ACC112 (cell line): Measurements from ENCODE around the gene TGM5.
"Not testable (repeated sequence)": the region's sequence is repeated elsewhere in the genome, so short reads cannot be mapped to it uniquely, and the experiment has no call there.

ENCODE experiments used
- H2AFZ ChIP-seq: fragments of 200-600 bp; sonication (generic); one replicate; pipeline ENCODE4 v1.6.0; 2017; ENCODE audit warnings: antibody characterized with exemption, low read length; ENCODE audit not compliant: unreplicated experiment
- H3K27ac ChIP-seq: fragments of 200-600 bp; sonication (generic); 2 replicates; pipeline ENCODE4 v1.5.1; 2014; ENCODE audit warnings: low read depth, mild to moderate bottlenecking, antibody characterized with exemption, low read length, moderate library complexity
- H3K27me3 ChIP-seq: fragments of 200-600 bp; sonication (generic); 2 replicates; pipeline ENCODE4 v1.6.1; 2014; ENCODE audit warnings: mild to moderate bottlenecking, antibody characterized with exemption, low read length, moderate library complexity, mixed read lengths; ENCODE audit not compliant: insufficient read depth
- H3K36me3 ChIP-seq: fragments of 200-600 bp; sonication (generic); 2 replicates; pipeline ENCODE4 v1.6.1; 2016; ENCODE audit warnings: mild to moderate bottlenecking, antibody characterized with exemption, low read length, moderate library complexity, mixed read lengths; ENCODE audit not compliant: insufficient read depth
- H3K4me1 ChIP-seq: fragments of 200-600 bp; sonication (generic); one replicate; pipeline ENCODE4 v1.6.1; 2016; ENCODE audit warnings: low read length, mixed read lengths; ENCODE audit not compliant: insufficient read depth, unreplicated experiment, control insufficient read depth
- H3K4me3 ChIP-seq: fragments of 200-600 bp; sonication (generic); 2 replicates; pipeline ENCODE4 v1.5.1; 2014; ENCODE audit warnings: mild to moderate bottlenecking, low read depth, low read length
- H3K79me2 ChIP-seq: fragments of 200-600 bp; sonication (generic); one replicate; pipeline ENCODE4 v1.6.0; 2016; ENCODE audit warnings: low read length; ENCODE audit not compliant: control insufficient read depth, unreplicated experiment, insufficient read depth

The TGM5 gene

GRCh38 chr15:43229977-43230376 is 36.8 kb downstream of the TGM5 start:
- Histone ChIP-seq H3K79me2 (no peaks in the 10 kb centered on the region), H2AFZ (no peak overlapping the region), H3K36me3 (no peaks in the 10 kb centered on the region), H3K4me1 (no peaks in the 10 kb centered on the region), H3K4me3 (no peak overlapping the region), H3K27me3 (peaks cover 55% of the 10 kb centered on the region), H3K27ac (no peak overlapping the region)

GRCh38 chr15:43226436-43227305 is 40.1 kb downstream of the TGM5 start:
- H3K79me2 ChIP-seq, result no peaks in the 10 kb centered on the region
- H3K4me3 ChIP-seq, result no peak overlapping the region
- no peak overlapping the region for H3K27ac ChIP-seq
- no peaks in the 10 kb centered on the region for H3K36me3 ChIP-seq
- H3K27me3 ChIP-seq, result peaks cover 24% of the 10 kb centered on the region
- H3K4me1 ChIP-seq, result no peaks in the 10 kb centered on the region
- no peak overlapping the region for H2AFZ ChIP-seq

- H3K4me3 ChIP-seq, H3K27ac ChIP-seq, H2AFZ ChIP-seq, H3K79me2 ChIP-seq, H3K4me1 ChIP-seq, H3K36me3 ChIP-seq: not testable (repeated sequence)
- H3K27me3 ChIP-seq, result peaks cover 22% of the 10 kb centered on the region
These were observed 40.8 kb downstream of the TGM5 start for GRCh38 chr15:43225950-43226255.

GRCh38 chr15:43225201-43225949 is 41.4 kb downstream of the TGM5 start:
- no peak overlapping the region for H3K27ac ChIP-seq
- H3K4me3 ChIP-seq, result no peak overlapping the region
- H3K27me3 ChIP-seq, result peaks cover 21% of the 10 kb centered on the region
- no peaks in the 10 kb centered on the region for H3K4me1 ChIP-seq
- H3K79me2 ChIP-seq, result no peaks in the 10 kb centered on the region
- H2AFZ ChIP-seq, result no peak overlapping the region
- H3K36me3 ChIP-seq, result no peaks in the 10 kb centered on the region

- H3K4me1 ChIP-seq, result no peaks in the 10 kb centered on the region
- no peak overlapping the region for H3K4me3 ChIP-seq
- H3K27me3 ChIP-seq, result peaks cover 30% of the 10 kb centered on the region
- no peaks in the 10 kb centered on the region for H3K79me2 ChIP-seq
- H3K36me3 ChIP-seq, result no peaks in the 10 kb centered on the region
- H2AFZ ChIP-seq, result no peak overlapping the region
- H3K27ac ChIP-seq, result no peak overlapping the region
These were observed 45.3 kb downstream of the TGM5 start for GRCh38 chr15:43221422-43221821.

GRCh38 chr15:43220991-43221403 is 45.7 kb downstream of the TGM5 start, which contains the start of gene EPB42:
Gene EPB42 (minus strand): TSS chr15:43221018. CDS start chr15:43220825, 193 bp downstream.
- Histone ChIP-seq H3K36me3 (no peaks in the 10 kb centered on the region), H3K27ac (no peak within 1 kb of the TSS), H3K79me2 (no peaks in the 10 kb centered on the region), H3K4me1 (no peaks in the 10 kb centered on the region), H3K27me3 (peaks cover 30% of the 10 kb centered on the region), H2AFZ (no peak within 1 kb of the TSS), H3K4me3 (no peak within 1 kb of the TSS)

GRCh38 chr15:43219929-43220928 is 46.5 kb downstream of the TGM5 start:
- no peaks in the 10 kb centered on the region for H3K36me3 ChIP-seq
- no peaks in the 10 kb centered on the region for H3K4me1 ChIP-seq
- no peaks in the 10 kb centered on the region for H3K79me2 ChIP-seq
- H3K27ac ChIP-seq, result no peak overlapping the region
- peaks cover 30% of the 10 kb centered on the region for H3K27me3 ChIP-seq
- H2AFZ ChIP-seq, result no peak overlapping the region
- H3K4me3 ChIP-seq, result no peak overlapping the region

- no peak overlapping the region for H3K4me3 ChIP-seq
- no peak overlapping the region for H3K27ac ChIP-seq
- peaks cover 32% of the 10 kb centered on the region for H3K27me3 ChIP-seq
- no peaks in the 10 kb centered on the region for H3K36me3 ChIP-seq
- no peaks in the 10 kb centered on the region for H3K79me2 ChIP-seq
- no peaks in the 10 kb centered on the region for H3K4me1 ChIP-seq
- H2AFZ ChIP-seq, result no peak overlapping the region
These were observed 47.6 kb downstream of the TGM5 start for GRCh38 chr15:43218908-43219706.

- Histone ChIP-seq H2AFZ (no peak overlapping the region), H3K27ac (no peak overlapping the region), H3K4me1 (no peaks in the 10 kb centered on the region), H3K79me2 (no peaks in the 10 kb centered on the region), H3K27me3 (peaks cover 49% of the 10 kb centered on the region), H3K36me3 (no peaks in the 10 kb centered on the region), H3K4me3 (no peak overlapping the region)
These were observed 50.8 kb downstream of the TGM5 start for GRCh38 chr15:43215961-43216360.
